ENCODE results near the gene PLXNC1. TPM values are rescaled to one million over a fixed set of nuclear protein-coding genes. Genes with fewer than 3 reads are reported as not detected.

Gene PLXNC1
- total and polyA plus RNA-seq, 8 donors, result 7.3 to 55.9 (median 11.1) TPM

- Histone ChIP-seq H3K27ac (peak overlapping the region; percentile 46 to 97), H3K36me3 (peaks cover 0 to 12% of the 10 kb centered on the region in 2 donors), H3K27me3 (no peaks in the 10 kb centered on the region), H3K4me3 (no peak overlapping the region), H3K4me1 (peaks cover 6 to 73% of the 10 kb centered on the region in 2 donors), H3K9me3 (peaks cover 0 to 10% of the 10 kb centered on the region in 2 donors)
- intact Hi-C loops (cut with DNase I), result no loop called here
- ATAC-seq (peak; percentile 36), DNase-seq (no peak)
- no peak for TF ChIP-seq CTCF (IDR thresholded peaks at IDR 0.05)
These were observed 25.4 kb downstream of the PLXNC1 start for GRCh38 chr12:94173660-94174265.

GRCh38 chr12:94174576-94174975 lies 26.2 kb downstream of the PLXNC1 start:
- peaks cover 0 to 10% of the 10 kb centered on the region in 2 donors for H3K9me3 ChIP-seq
- DNase-seq (peak in 2 of 4 donors; percentile 75 to 78), ATAC-seq (peak; percentile 48)
- H3K36me3 ChIP-seq, result peaks cover 0 to 11% of the 10 kb centered on the region in 2 donors
- no peak for TF ChIP-seq CTCF (IDR thresholded peaks at IDR 0.05)
- H3K4me1 ChIP-seq, result peaks cover 6 to 78% of the 10 kb centered on the region in 2 donors
- H3K27ac ChIP-seq, result peak overlapping the region; percentile 46 to 97
- no peak overlapping the region for H3K4me3 ChIP-seq
- intact Hi-C loops (cut with DNase I), result no loop called here
- H3K27me3 ChIP-seq, result no peaks in the 10 kb centered on the region

GRCh38 chr12:94175763-94176668 lies 27.6 kb downstream of the PLXNC1 start:
- intact Hi-C loops (cut with DNase I), result no loop called here
- ATAC-seq (no peak), DNase-seq (no peak)
- TF ChIP-seq CTCF (IDR thresholded peaks at IDR 0.05), result no peak
- no peaks in the 10 kb centered on the region for H3K27me3 ChIP-seq
- peak overlapping the region in 1 of 2 donors; percentile 97 for H3K27ac ChIP-seq
- H3K36me3 ChIP-seq, result peaks cover 0 to 4% of the 10 kb centered on the region in 2 donors
- no peak overlapping the region for H3K4me3 ChIP-seq
- H3K4me1 ChIP-seq, result peaks cover 6 to 76% of the 10 kb centered on the region in 2 donors
- peaks cover 0 to 10% of the 10 kb centered on the region in 2 donors for H3K9me3 ChIP-seq

- Histone ChIP-seq H3K4me1 (peaks cover 6 to 63% of the 10 kb centered on the region in 2 donors), H3K9me3 (peaks cover 0 to 10% of the 10 kb centered on the region in 2 donors), H3K4me3 (no peak overlapping the region), H3K27ac (peak overlapping the region in 1 of 2 donors; percentile 79), H3K36me3 (peaks cover 0 to 15% of the 10 kb centered on the region in 2 donors), H3K27me3 (no peaks in the 10 kb centered on the region)
- intact Hi-C loops (cut with DNase I), result no loop called here
- no peak for TF ChIP-seq CTCF (IDR thresholded peaks at IDR 0.05)
- DNase-seq (no peak), ATAC-seq (no peak)
These were observed 29.7 kb downstream of the PLXNC1 start for GRCh38 chr12:94178054-94178453.

GRCh38 chr12:94178882-94179281 lies 30.5 kb downstream of the PLXNC1 start:
- H3K4me1 ChIP-seq, result peaks cover 4 to 55% of the 10 kb centered on the region in 2 donors
- ATAC-seq, result no peak
- no peak for DNase-seq
- peaks cover 0 to 17% of the 10 kb centered on the region in 2 donors for H3K36me3 ChIP-seq
- no peak overlapping the region for H3K4me3 ChIP-seq
- intact Hi-C loops (cut with DNase I), result no loop called here
- peaks cover 0 to 10% of the 10 kb centered on the region in 2 donors for H3K9me3 ChIP-seq
- H3K27me3 ChIP-seq, result no peaks in the 10 kb centered on the region
- no peak for TF ChIP-seq CTCF (IDR thresholded peaks at IDR 0.05)
- peak overlapping the region in 1 of 2 donors; percentile 79 for H3K27ac ChIP-seq
